Astrocyte (in vitro differentiated cells and primary cell): ENCODE measurements around the gene RALGPS1. TPM values are rescaled to one million over a fixed set of nuclear protein-coding genes. Genes with fewer than 3 reads are reported as not detected.

Experiments used
- DNase-seq: peaks from one replicate; pipeline ENCODE4 v3.0.0-alpha.2; 2010; ENCODE audit warnings: low read depth
- FAIRE-seq: peaks from 2 replicates; lab custom pipeline; 2011; peaks lifted over from hg19 to GRCh38; lab: Jason Lieb, UNC
- H2AFZ ChIP-seq: 2 replicates; pipeline ENCODE4 v1.6.0; 2012; ENCODE audit warnings: low read depth, low read length, inconsistent platforms
- H3K27ac ChIP-seq: 2 replicates; pipeline ENCODE4 v1.5.1; 2011; ENCODE audit warnings: low read depth, low read length, inconsistent platforms
- H3K27me3 ChIP-seq: 2 replicates; pipeline ENCODE4 v1.6.0; 2011; ENCODE audit warnings: low read length, inconsistent platforms; ENCODE audit not compliant: insufficient read depth
- H3K36me3 ChIP-seq: 2 replicates; pipeline ENCODE4 v1.5.1; 2011; ENCODE audit warnings: low read length, inconsistent platforms; ENCODE audit not compliant: insufficient read depth
- H3K4me1 ChIP-seq: 2 replicates; pipeline ENCODE4 v1.5.1; 2011; ENCODE audit warnings: low read length, inconsistent platforms; ENCODE audit not compliant: insufficient read depth
- H3K4me2 ChIP-seq: 2 replicates; pipeline ENCODE4 v1.6.0; 2012; ENCODE audit warnings: low read length, inconsistent platforms
- H3K4me3 ChIP-seq: 2 replicates; pipeline ENCODE4 v1.5.1; 2011; ENCODE audit warnings: low read depth, mild to moderate bottlenecking, low read length, inconsistent platforms; ENCODE audit not compliant: insufficient read depth
- H3K79me2 ChIP-seq: 2 replicates; pipeline ENCODE4 v1.6.0; 2012; ENCODE audit warnings: mild to moderate bottlenecking, low read length, inconsistent platforms; ENCODE audit not compliant: insufficient read depth
- H3K9ac ChIP-seq: 2 replicates; pipeline ENCODE4 v1.6.0; 2012; ENCODE audit warnings: mild to moderate bottlenecking, low read length, inconsistent platforms
- H3K9me3 ChIP-seq: 2 replicates; pipeline ENCODE4 v1.5.1; 2012; ENCODE audit warnings: low read depth, mild to moderate bottlenecking, low read length, inconsistent platforms; ENCODE audit not compliant: insufficient read depth
- H4K20me1 ChIP-seq: 2 replicates; pipeline ENCODE4 v1.6.0; 2012; ENCODE audit warnings: low read length, inconsistent platforms; ENCODE audit not compliant: insufficient read depth
- H3K27ac Mint-ChIP-seq: one replicate; pipeline ENCODE4 v1.8.0; 2021; ENCODE audit warnings: mild to moderate bottlenecking, mixed read lengths; ENCODE audit not compliant: unreplicated experiment
- H3K27me3 Mint-ChIP-seq: one replicate; pipeline ENCODE4 v1.8.0; 2021; ENCODE audit warnings: low read depth, mixed read lengths; ENCODE audit not compliant: unreplicated experiment
- H3K36me3 Mint-ChIP-seq: one replicate; pipeline ENCODE4 v1.8.0; 2021; ENCODE audit warnings: low read depth, mixed read lengths; ENCODE audit not compliant: unreplicated experiment
- H3K4me1 Mint-ChIP-seq: one replicate; pipeline ENCODE4 v1.8.0; 2021; ENCODE audit warnings: low read depth, mixed read lengths; ENCODE audit not compliant: unreplicated experiment
- H3K4me3 Mint-ChIP-seq: one replicate; pipeline ENCODE4 v1.8.0; 2021; ENCODE audit warnings: mild to moderate bottlenecking, moderate library complexity, mixed read lengths; ENCODE audit not compliant: unreplicated experiment
- H3K9me3 Mint-ChIP-seq: one replicate; pipeline ENCODE4 v1.8.0; 2021; ENCODE audit warnings: mild to moderate bottlenecking, mixed read lengths; ENCODE audit not compliant: unreplicated experiment
- CTCF ChIP-seq: IDR thresholded peaks from 2 replicates; pipeline ENCODE4 v1.5.1; 2011; ENCODE audit warnings: low read depth, mild to moderate bottlenecking, inconsistent platforms, low read length, moderate library complexity; ENCODE audit not compliant: insufficient read depth
- EZH2 ChIP-seq: IDR thresholded peaks from 2 replicates; pipeline ENCODE4 v1.6.1; 2012; ENCODE audit warnings: mild to moderate bottlenecking, low read length, inconsistent platforms; ENCODE audit not compliant: insufficient read depth
- total RNA-seq: library from RNA; stranded (reverse); gene quantifications from 2 replicates; pipeline ENCODE4 v1.2.1, GENCODE V29; 2021

RALGPS1 gene
- total RNA-seq, 1 donor from 2014 or later, result 2.8 TPM

GRCh38 chr9:126935630-126936029, 21.0 kb downstream of the RALGPS1 start:
- H3K4me1 Mint-ChIP-seq, result peaks cover 3% of the 10 kb centered on the region
- FAIRE-seq (no peak), DNase-seq (no peak)
- Histone ChIP-seq H3K4me3 (no peak overlapping the region), H2AFZ (no peak overlapping the region), H4K20me1 (peaks cover 3% of the 10 kb centered on the region), H3K27me3 (peaks cover 8% of the 10 kb centered on the region), H3K36me3 (no peaks in the 10 kb centered on the region), H3K79me2 (no peaks in the 10 kb centered on the region), H3K27ac (no peak overlapping the region), H3K4me2 (no peak overlapping the region), H3K9me3 (peaks cover 3% of the 10 kb centered on the region), H3K9ac (no peak overlapping the region), H3K4me1 (no peaks in the 10 kb centered on the region)
- peak overlapping the region; percentile 10 for H3K4me3 Mint-ChIP-seq
- no peaks in the 10 kb centered on the region for H3K36me3 Mint-ChIP-seq
- no peak overlapping the region for H3K27ac Mint-ChIP-seq
- no peak for TF ChIP-seq CTCF
- TF ChIP-seq EZH2, result no peak
- peaks cover 21% of the 10 kb centered on the region for H3K27me3 Mint-ChIP-seq
- H3K9me3 Mint-ChIP-seq, result peaks cover 6% of the 10 kb centered on the region

DNA sequence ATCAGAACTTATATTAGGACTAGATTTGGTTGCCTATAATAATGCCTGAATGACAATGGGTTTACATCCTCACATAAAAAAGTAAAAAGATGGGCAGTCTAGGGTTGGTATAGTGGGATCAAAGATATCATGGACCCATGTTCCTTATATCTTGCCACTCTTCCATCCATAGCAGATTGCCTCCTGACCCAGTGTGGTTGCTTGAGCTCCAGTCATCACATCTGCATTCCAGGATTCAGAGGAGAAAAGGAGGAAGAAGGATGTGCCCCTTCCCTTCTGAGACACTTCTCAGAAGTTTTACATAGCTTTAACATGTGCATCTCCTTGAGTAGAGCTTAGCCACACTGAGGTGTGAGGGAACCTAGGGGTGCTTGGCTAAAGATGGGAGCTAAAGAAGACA, 22.9 kb downstream of the RALGPS1 start:
- Histone ChIP-seq H3K4me2 (no peak overlapping the region), H3K9ac (no peak overlapping the region), H3K36me3 (no peaks in the 10 kb centered on the region), H3K27ac (no peak overlapping the region), H4K20me1 (peaks cover 3% of the 10 kb centered on the region), H2AFZ (no peak overlapping the region), H3K27me3 (peaks cover 13% of the 10 kb centered on the region), H3K4me1 (no peaks in the 10 kb centered on the region), H3K4me3 (no peak overlapping the region), H3K79me2 (no peaks in the 10 kb centered on the region), H3K9me3 (peaks cover 3% of the 10 kb centered on the region)
- H3K27ac Mint-ChIP-seq, result no peak overlapping the region
- DNase-seq (no peak), FAIRE-seq (no peak)
- no peaks in the 10 kb centered on the region for H3K36me3 Mint-ChIP-seq
- peaks cover 3% of the 10 kb centered on the region for H3K4me1 Mint-ChIP-seq
- peaks cover 4% of the 10 kb centered on the region for H3K9me3 Mint-ChIP-seq
- H3K27me3 Mint-ChIP-seq, result peaks cover 26% of the 10 kb centered on the region
- no peak overlapping the region for H3K4me3 Mint-ChIP-seq
- TF ChIP-seq EZH2 (no peak), CTCF (no peak)

GRCh38 chr9:126938327-126938726, 23.7 kb downstream of the RALGPS1 start:
- Histone ChIP-seq H3K4me2 (no peak overlapping the region), H3K4me3 (no peak overlapping the region)

More at GRCh38 chr9:126938327-126938726, 23.7 kb downstream of the RALGPS1 start:
- no peaks in the 10 kb centered on the region for H3K79me2 ChIP-seq
- Mint-ChIP-seq H3K9me3 (peaks cover 4% of the 10 kb centered on the region), H3K36me3 (no peaks in the 10 kb centered on the region), H3K27me3 (peaks cover 19% of the 10 kb centered on the region), H3K27ac (no peak overlapping the region), H3K4me3 (no peak overlapping the region), H3K4me1 (peaks cover 3% of the 10 kb centered on the region)
- H2AFZ ChIP-seq, result no peak overlapping the region
- no peak overlapping the region for H3K27ac ChIP-seq
- H3K27me3 ChIP-seq, result peaks cover 13% of the 10 kb centered on the region
- peaks cover 3% of the 10 kb centered on the region for H3K9me3 ChIP-seq
- no peak for FAIRE-seq
- no peaks in the 10 kb centered on the region for H3K36me3 ChIP-seq
- H4K20me1 ChIP-seq, result peaks cover 3% of the 10 kb centered on the region
- H3K4me1 ChIP-seq, result no peaks in the 10 kb centered on the region
- H3K9ac ChIP-seq, result no peak overlapping the region
- no peak for DNase-seq
- TF ChIP-seq EZH2 (no peak), CTCF (no peak)
